OCI-LY3 (cell line): ENCODE results near the gene LSM7.

ENCODE experiments used
- H2AFZ ChIP-seq: fragments of 200-600, 300-600 bp; shearing (Covaris generic); 2 replicates; pipeline ENCODE4 v1.6.0; 2014; ENCODE audit warnings: antibody characterized with exemption, low read depth, low read length
- H3K27ac ChIP-seq: fragments of 200-600, 300-600 bp; sonication (generic); 2 replicates; pipeline ENCODE4 v1.5.1; 2014; ENCODE audit warnings: mild to moderate bottlenecking, low read length, moderate library complexity, mixed read lengths
- H3K27me3 ChIP-seq: fragments of 200-600, 300-600 bp; sonication (generic); 2 replicates; pipeline ENCODE4 v1.6.1; 2014; ENCODE audit warnings: low read depth, low read length, mixed read lengths
- H3K36me3 ChIP-seq: fragments of 200-600, 300-600 bp; sonication (generic); replicated peaks from 2 replicates; pipeline ENCODE3; 2014; ENCODE audit warnings: low read depth, low read length, mixed read lengths
- H3K4me1 ChIP-seq: fragments of 300-600, 200-600 bp; sonication (generic); 2 replicates; pipeline ENCODE4 v1.6.1; 2014; ENCODE audit warnings: low read length, mixed read lengths
- H3K4me2 ChIP-seq: fragments of 200-600, 300-600 bp; sonication (generic); 2 replicates; pipeline ENCODE4 v1.6.1; 2014; ENCODE audit warnings: low read length, mixed read lengths
- H3K4me3 ChIP-seq: fragments of 300-600, 200-600 bp; sonication (generic); 2 replicates; pipeline ENCODE4 v1.5.1; 2014; ENCODE audit warnings: antibody characterized with exemption, mild to moderate bottlenecking, low read length, moderate library complexity
- H3K79me2 ChIP-seq: fragments of 300-600, 200-600 bp; shearing (Covaris generic); 2 replicates; pipeline ENCODE4 v1.6.1; 2014; ENCODE audit warnings: mild to moderate bottlenecking, low read length, mixed read lengths
- H3K9ac ChIP-seq: fragments of 300-600, 200-600 bp; shearing (Covaris generic); 2 replicates; pipeline ENCODE4 v1.6.0; 2014; ENCODE audit warnings: mild to moderate bottlenecking, low read length, moderate library complexity
- H3K9me3 ChIP-seq: fragments of 200-600, 300-600 bp; shearing (Covaris generic); 2 replicates; pipeline ENCODE4 v1.6.1; 2014; ENCODE audit warnings: low read length, mixed read lengths; ENCODE audit not compliant: insufficient read depth
- H4K20me1 ChIP-seq: fragments of 200-600, 300-600 bp; sonication (generic); 2 replicates; pipeline ENCODE4 v1.6.1; 2016; ENCODE audit warnings: low read length, mixed read lengths; ENCODE audit not compliant: insufficient read depth
- EZH2phosphoT487 ChIP-seq: fragments of 200-600 bp; shearing (Covaris generic); IDR thresholded peaks from 2 replicates; pipeline ENCODE4 v1.6.1; 2018; ENCODE audit warnings: antibody characterized with exemption, mixed run types, low read depth
- TF ChIP-seq, protein P1 (sequence below): fragments of 200-600, 300-600 bp; sonication (generic); IDR thresholded peaks from 2 replicates; pipeline ENCODE4 v1.5.1; 2014; ENCODE audit warnings: antibody characterized with exemption, low read length, low read depth

The LSM7 gene

DNA sequence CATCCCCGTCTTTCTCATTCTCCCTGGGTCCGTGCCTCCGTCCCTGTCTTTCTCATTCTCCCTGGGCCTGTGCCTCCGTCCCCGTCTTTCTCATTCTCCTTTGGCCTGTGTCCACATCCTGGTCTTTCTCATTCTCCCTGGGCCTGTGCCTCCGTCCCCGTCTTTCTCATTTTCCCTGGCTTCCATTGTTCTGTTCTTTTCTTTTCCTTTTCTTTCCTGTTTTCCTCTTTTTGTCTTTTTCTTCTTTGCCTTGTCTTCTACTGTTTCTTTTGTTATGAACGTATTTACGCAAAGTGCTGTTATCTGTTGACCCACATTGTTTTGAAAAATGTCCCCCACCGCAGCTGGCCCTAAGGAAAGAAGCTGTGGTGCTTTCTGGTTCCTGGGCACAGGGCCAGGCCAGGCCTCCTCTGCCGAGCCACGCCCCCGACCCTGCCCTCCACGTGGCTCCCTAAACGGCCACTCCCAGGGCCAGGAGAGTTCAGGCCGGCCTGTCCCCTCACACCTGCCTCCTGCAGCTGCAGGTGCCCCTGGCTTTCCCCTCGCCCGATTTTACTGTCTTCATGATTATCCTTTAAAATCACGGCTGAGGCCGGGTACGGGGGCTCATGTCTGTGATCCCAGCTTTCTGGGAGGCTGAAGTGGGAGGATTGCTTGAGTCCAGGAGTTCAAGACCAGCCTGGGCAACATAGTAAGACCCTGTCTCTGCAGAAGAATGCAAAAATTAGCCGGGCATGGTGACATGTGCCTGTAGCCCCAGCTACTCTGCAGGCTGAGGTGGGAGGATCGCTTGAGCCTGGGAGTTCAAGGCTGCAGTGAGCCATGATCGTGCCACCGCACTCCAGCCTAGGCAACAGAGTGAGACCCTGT is 17.6 kb upstream of the LSM7 start:
- TF ChIP-seq, protein P1, sequence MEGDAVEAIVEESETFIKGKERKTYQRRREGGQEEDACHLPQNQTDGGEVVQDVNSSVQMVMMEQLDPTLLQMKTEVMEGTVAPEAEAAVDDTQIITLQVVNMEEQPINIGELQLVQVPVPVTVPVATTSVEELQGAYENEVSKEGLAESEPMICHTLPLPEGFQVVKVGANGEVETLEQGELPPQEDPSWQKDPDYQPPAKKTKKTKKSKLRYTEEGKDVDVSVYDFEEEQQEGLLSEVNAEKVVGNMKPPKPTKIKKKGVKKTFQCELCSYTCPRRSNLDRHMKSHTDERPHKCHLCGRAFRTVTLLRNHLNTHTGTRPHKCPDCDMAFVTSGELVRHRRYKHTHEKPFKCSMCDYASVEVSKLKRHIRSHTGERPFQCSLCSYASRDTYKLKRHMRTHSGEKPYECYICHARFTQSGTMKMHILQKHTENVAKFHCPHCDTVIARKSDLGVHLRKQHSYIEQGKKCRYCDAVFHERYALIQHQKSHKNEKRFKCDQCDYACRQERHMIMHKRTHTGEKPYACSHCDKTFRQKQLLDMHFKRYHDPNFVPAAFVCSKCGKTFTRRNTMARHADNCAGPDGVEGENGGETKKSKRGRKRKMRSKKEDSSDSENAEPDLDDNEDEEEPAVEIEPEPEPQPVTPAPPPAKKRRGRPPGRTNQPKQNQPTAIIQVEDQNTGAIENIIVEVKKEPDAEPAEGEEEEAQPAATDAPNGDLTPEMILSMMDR = no peak
- TF ChIP-seq EZH2phosphoT487 = no peak
- H3K36me3 ChIP-seq = peaks cover 4% of the 10 kb centered on the region
- no peaks in the 10 kb centered on the region for H4K20me1 ChIP-seq
- no peak overlapping the region for H3K4me3 ChIP-seq
- H3K4me2 ChIP-seq = no peak overlapping the region
- H3K9me3 ChIP-seq = no peaks in the 10 kb centered on the region
- H3K27ac ChIP-seq = no peak overlapping the region
- H2AFZ ChIP-seq = no peak overlapping the region
- no peaks in the 10 kb centered on the region for H3K27me3 ChIP-seq
- H3K4me1 ChIP-seq = no peaks in the 10 kb centered on the region
- H3K9ac ChIP-seq = no peak overlapping the region
- H3K79me2 ChIP-seq = no peaks in the 10 kb centered on the region

DNA sequence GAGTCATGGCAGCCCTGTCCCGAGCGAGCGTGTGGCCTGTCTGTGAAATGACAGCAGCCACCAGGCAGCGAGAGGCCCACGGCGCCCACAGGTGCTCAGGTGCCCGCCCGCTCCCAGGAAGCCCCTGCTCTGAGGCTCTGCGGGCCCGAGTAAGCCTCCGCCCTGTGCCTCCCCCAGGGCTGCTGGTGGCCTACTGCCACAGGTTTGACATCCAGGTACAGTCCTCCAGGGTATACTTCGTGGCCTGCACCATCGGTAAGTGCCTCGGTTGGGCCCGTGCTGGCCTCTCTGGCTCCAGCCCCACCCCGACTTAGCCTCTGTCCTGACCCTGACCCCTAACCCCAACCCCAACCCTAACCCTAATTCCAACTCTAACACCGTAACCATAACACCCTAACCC is 16.7 kb upstream of the LSM7 start:
- H3K9ac ChIP-seq = no peak overlapping the region
- no peak overlapping the region for H3K4me3 ChIP-seq
- TF ChIP-seq EZH2phosphoT487 = no peak
- TF ChIP-seq, protein P1 = no peak
- H3K9me3 ChIP-seq = no peaks in the 10 kb centered on the region
- no peak overlapping the region for H2AFZ ChIP-seq
- no peaks in the 10 kb centered on the region for H3K36me3 ChIP-seq
- no peaks in the 10 kb centered on the region for H4K20me1 ChIP-seq
- H3K4me2 ChIP-seq = no peak overlapping the region
- H3K27me3 ChIP-seq = no peaks in the 10 kb centered on the region
- no peak overlapping the region for H3K27ac ChIP-seq
- H3K79me2 ChIP-seq = no peaks in the 10 kb centered on the region
- no peaks in the 10 kb centered on the region for H3K4me1 ChIP-seq

DNA sequence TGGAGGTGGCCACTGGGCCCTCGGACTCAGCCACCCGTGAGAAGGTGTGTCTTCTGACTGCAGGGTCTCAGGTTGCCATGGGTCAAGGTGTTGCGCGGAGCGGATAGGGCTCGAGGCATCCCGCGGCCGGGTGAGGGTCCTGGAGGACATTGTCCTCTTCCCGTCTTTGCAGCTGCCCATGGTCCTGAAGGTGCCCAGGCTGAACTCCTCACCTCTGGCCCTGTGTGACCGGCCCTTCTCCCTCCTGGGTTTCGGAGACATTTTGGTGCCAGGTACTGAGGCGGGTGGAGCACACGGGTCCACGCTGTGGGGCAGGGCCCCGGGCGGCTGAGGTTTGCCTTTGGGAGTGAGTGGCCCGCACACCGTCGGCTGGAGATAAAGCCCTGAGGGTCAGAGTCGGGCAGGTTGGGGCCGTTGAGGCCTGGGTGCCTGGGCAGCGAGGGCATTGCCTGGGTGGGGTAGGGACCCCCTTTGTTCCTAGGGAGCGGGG is 16.0 kb upstream of the LSM7 start:
- H3K27ac ChIP-seq = no peak overlapping the region
- H3K79me2 ChIP-seq = no peaks in the 10 kb centered on the region
- no peak overlapping the region for H2AFZ ChIP-seq
- H3K4me3 ChIP-seq = no peak overlapping the region
- no peaks in the 10 kb centered on the region for H4K20me1 ChIP-seq
- H3K9ac ChIP-seq = no peak overlapping the region
- H3K36me3 ChIP-seq = no peaks in the 10 kb centered on the region
- H3K4me2 ChIP-seq = no peak overlapping the region
- H3K27me3 ChIP-seq = no peaks in the 10 kb centered on the region
- H3K4me1 ChIP-seq = no peaks in the 10 kb centered on the region
- no peaks in the 10 kb centered on the region for H3K9me3 ChIP-seq
- no peak for TF ChIP-seq EZH2phosphoT487
- TF ChIP-seq, protein P1 = no peak

DNA sequence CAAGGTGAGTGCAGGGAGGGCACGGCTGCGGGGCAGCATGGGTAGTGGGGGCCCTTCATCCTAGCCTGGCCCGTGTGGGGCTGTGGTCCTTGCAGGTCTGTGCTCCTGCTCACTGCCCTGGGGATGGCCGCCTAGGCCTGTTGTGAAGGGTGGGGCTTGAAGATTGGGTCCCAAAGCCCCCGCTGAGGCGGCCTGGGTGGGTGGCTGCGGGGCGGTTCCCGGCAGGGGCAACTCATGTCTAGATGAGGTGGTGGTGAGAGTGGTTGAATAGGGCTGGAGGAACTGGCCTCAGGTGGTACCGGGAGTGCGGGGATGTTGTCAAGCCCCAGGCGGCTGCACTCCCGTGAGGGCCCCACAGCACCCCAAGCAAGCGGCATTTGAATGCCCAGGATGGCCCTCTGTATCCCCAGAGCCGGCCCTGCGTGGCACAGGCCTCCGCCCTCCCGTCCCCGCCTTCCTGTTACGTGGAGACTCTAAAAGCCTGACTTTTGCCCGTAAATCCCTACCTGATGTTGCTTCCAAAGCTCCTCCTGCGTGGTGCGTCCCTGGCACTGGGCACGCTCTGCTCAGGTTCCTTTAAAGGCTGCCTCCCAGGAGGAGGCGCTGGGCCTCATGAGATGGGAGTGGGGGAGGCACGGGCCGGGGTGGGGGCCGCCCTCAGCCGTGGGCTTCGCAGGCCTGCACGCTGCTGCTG is 15.1 kb upstream of the LSM7 start:
- no peak for TF ChIP-seq EZH2phosphoT487
- TF ChIP-seq, protein P1 = no peak
- Histone ChIP-seq H3K79me2 (no peaks in the 10 kb centered on the region), H3K36me3 (no peaks in the 10 kb centered on the region), H2AFZ (no peak overlapping the region), H3K27me3 (no peaks in the 10 kb centered on the region), H4K20me1 (no peaks in the 10 kb centered on the region), H3K27ac (no peak overlapping the region), H3K4me3 (no peak overlapping the region), H3K9me3 (no peaks in the 10 kb centered on the region), H3K4me2 (no peak overlapping the region), H3K9ac (no peak overlapping the region), H3K4me1 (no peaks in the 10 kb centered on the region)
